NB4 (cell line): Measurements from ENCODE around the gene TBX3.

ENCODE experiments used
- DNase-seq: peaks from one replicate; pipeline ENCODE4 v3.0.0; 2010; ENCODE audit warnings: low read depth
- H3K4me3 ChIP-seq: one replicate; pipeline ENCODE4 v1.5.1; 2011; ENCODE audit warnings: mild to moderate bottlenecking, low read depth, low read length, moderate library complexity
- MYC ChIP-seq: IDR thresholded peaks from 2 replicates; pipeline ENCODE4 v1.6.1; 2011; ENCODE audit warnings: low read depth, low read length
- POLR2A ChIP-seq: IDR thresholded peaks from 2 replicates; pipeline ENCODE4 v1.6.1; 2011; ENCODE audit warnings: mild to moderate bottlenecking; ENCODE audit not compliant: insufficient read length; ENCODE audit errors: extremely low read depth
- TF ChIP-seq, protein P1 (sequence below): IDR thresholded peaks from one replicate; pipeline ENCODE4 v1.5.1; 2012; ENCODE audit warnings: low read depth, low read length
- TF ChIP-seq, protein P2 (sequence below): IDR thresholded peaks from 2 replicates; pipeline ENCODE4 v1.6.1; 2011; ENCODE audit warnings: low read depth, low read length

Gene TBX3

DNA sequence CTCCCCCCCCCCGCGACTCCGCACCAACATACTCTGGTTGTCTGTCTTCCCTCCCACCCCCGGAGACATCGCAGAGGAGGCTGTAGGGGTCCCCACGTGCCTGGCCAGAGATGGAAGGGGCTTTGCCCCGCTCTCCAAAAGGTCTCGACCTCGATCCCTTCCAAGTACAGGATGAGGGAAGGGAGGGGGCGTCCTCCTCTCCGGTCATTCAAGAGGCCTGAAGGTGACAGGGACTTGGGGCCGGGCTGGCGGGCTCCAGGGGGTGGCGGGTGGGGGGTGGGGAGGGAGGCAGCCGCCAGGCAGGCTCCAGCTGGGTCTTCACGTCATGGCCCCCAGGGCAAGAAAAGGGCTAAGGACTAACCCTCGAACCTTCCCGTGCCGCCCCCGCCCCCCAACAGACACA, 15.1 kb downstream of the TBX3 start:
- H3K4me3 ChIP-seq = no peak overlapping the region
- TF ChIP-seq, protein P1, sequence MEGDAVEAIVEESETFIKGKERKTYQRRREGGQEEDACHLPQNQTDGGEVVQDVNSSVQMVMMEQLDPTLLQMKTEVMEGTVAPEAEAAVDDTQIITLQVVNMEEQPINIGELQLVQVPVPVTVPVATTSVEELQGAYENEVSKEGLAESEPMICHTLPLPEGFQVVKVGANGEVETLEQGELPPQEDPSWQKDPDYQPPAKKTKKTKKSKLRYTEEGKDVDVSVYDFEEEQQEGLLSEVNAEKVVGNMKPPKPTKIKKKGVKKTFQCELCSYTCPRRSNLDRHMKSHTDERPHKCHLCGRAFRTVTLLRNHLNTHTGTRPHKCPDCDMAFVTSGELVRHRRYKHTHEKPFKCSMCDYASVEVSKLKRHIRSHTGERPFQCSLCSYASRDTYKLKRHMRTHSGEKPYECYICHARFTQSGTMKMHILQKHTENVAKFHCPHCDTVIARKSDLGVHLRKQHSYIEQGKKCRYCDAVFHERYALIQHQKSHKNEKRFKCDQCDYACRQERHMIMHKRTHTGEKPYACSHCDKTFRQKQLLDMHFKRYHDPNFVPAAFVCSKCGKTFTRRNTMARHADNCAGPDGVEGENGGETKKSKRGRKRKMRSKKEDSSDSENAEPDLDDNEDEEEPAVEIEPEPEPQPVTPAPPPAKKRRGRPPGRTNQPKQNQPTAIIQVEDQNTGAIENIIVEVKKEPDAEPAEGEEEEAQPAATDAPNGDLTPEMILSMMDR = no peak
- TF ChIP-seq MYC (no peak), POLR2A (no peak)
- TF ChIP-seq, protein P2, sequence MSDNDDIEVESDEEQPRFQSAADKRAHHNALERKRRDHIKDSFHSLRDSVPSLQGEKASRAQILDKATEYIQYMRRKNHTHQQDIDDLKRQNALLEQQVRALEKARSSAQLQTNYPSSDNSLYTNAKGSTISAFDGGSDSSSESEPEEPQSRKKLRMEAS = no peak
- DNase-seq = no peak

DNA sequence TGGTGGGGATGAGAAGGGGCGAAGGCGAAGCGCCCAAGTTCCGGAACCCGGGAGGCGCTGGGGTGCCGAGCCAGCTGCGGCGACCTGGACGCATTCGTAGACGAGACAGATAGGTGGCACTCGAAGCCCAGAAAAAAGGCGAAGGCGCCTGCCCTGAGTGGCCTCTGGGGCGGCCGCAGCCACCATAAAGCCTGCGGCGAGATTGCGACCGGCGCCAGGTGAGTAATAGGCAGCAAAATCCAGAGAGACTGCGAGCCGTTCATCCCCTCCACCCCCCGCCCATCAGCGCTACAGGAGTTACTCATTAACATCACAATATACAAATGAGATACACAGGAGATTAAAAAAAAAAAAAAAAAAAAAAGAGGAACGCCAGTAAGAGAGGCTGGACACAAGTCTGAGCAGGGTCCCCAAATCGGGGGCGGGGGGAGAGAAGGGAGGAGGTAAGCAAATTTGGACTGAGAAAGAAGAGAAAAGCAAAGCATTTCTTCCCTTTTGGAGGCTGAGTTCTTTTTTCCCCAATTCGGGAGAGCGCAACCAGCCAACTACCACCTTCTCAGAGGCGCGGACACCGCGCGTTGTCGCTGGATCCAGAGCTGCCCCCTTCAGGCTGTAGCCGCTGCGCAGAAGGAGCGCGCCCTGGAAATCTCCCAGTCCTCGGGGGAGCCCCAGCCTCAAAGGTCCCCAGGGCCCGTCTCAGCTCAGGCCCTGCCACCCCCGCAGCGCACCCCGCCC, 15.7 kb downstream of the TBX3 start:
- DNase-seq = peak; percentile 66
- TF ChIP-seq, protein P1 = peak; percentile 32
- no peak for TF ChIP-seq POLR2A
- H3K4me3 ChIP-seq = no peak overlapping the region

DNA sequence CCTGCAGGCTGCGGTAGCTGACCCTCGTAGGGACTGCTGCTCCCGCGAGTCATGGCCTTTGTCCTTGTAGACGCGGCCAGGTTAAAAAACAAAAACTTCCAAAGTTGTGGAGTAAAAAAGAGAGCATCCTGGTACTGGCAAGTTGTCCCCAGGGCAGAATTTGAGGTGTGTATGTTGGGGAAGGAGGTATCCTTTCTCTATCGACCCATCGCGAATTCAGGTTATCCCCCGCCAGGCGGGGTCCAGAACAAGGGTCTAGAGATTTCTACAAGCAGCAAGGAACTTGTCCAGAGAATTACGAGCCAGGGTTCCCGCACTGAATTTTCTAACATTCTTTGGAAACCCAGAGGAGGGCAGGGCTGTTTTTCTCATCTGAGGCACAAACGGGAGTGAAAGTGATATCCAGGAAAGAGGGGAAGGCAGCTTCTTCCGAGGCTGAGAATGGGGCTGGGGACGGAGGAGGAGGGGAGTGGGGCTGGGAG, 16.3 kb downstream of the TBX3 start:
- TF ChIP-seq, protein P1 = no peak
- no peak for TF ChIP-seq POLR2A
- TF ChIP-seq, protein P2 = no peak
- no peak for TF ChIP-seq MYC
- H3K4me3 ChIP-seq = no peak overlapping the region
- no peak for DNase-seq

DNA sequence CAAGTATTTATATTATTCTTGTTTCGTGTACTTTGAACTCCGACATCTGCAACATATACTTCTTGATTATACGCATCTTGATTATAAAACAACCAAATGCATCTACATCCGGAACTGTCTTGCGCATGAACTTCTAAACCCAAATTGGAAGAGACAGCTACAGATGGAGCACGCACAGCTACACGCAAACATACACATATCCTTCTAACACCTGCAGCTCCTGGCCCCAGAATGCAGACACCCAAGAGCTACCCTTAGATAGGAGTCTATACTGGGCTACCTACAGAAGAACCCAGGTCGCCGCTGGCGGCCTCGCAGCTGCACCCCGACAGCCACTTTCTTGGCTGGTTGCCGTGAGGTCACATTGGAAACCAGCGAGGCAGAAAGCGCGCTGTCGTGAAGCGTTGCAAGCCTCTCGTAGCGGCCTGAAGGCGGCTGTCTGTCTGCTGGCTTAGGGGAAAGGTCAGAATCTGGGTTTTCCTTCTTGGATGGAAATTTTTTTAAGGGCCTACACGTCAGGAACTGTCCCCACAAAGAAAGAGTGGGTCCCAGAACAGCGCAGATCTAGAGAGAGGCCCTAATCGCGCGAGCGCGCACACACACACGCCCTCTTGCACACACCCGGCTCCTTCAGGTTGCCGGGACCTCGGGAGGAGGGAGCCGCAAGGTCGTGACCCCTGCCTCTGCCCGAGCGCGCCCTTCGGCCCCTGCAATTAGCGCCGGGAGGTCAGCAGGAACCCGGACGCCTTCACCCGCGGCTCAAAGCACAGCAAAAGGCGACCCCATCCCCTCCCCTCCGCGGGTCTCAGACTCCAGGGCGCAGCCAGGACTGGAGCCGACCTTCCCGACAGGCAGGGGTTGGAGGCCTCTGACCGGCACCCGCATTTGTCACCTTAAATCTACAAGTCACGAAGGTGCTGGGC, 17.0 kb downstream of the TBX3 start:
- no peak overlapping the region for H3K4me3 ChIP-seq
- no peak for DNase-seq
- TF ChIP-seq, protein P2 = no peak
- no peak for TF ChIP-seq POLR2A
- TF ChIP-seq MYC = no peak
- TF ChIP-seq, protein P1 = no peak

DNA sequence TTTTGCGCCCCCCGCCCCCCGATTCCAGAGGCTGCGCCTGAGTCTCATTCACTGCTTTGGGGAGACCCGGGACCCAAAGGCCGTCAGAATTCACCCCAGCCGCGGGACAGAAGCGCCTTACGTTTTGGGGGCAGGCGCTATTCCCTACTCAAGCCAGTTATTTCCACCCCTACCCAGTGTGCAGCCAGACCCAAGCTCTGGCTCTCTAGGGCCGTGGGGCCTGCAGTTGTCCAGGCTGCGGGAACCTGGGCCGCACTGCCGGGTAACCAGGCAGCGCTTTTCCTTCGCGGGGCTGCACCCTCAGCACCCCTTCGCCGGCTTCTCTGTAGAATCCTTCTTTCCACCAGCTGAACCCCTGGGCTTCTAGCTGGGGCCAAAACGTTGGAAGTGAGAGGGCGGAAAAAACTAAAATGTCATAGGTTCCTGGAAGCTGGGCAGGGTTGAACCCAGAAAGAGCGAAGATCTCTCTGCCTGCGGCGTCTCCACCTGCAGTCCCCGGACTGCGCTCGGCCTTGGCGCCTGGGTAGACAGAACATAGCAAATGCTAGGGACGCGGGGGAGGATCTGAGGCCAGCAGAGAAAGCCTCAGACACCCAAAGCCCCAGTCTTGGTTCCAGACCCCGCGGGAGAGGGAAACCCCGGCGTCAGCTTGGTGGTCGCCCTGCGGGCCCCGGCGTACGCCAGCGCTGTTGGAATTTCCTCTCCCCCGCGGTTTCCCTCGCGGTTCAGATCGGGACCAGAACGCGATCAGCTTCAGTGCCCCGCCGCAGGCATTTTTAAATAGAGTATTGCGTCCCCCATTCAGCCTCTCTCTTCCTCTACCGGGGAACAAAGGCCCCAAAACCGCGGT, 18.3 kb downstream of the TBX3 start:
- H3K4me3 ChIP-seq = no peak overlapping the region
- DNase-seq = no peak
- no peak for TF ChIP-seq POLR2A
- no peak for TF ChIP-seq MYC
- TF ChIP-seq, protein P1 = no peak
- TF ChIP-seq, protein P2 = no peak
